PC-3 (cell line): ENCODE measurements around the gene SIPA1. TPM values are rescaled to one million over a fixed set of nuclear protein-coding genes. Genes with fewer than 3 reads are reported as not detected.

ENCODE experiments used
- ATAC-seq: fragments of 200-7000 bp; cut with Tn5 transposase; 2 replicates; pipeline ENCODE4 v1.9.1; 2020; ENCODE audit warnings: mild to moderate bottlenecking, moderate library complexity
- BruUV-seq: library from RNA; stranded (reverse); fragments of 400-500 nt; replicated peaks from 2 replicates; lab custom pipeline; 2021; lab: Mats Ljungman, UMichigan
- CTCF ChIA-PET: fragments of 300-600 bp; sonication (Branson Sonifier 250); formaldehyde crosslinking; loops from one replicate; lab custom pipeline; 2022; ENCODE audit warnings: antibody characterized with exemption; lab: Charles Lee
- POLR2A ChIA-PET: fragments of 300-600 bp; sonication (Branson Sonifier 250); formaldehyde crosslinking; loops from one replicate; lab custom pipeline; 2022; ENCODE audit warnings: antibody characterized with exemption; ENCODE audit not compliant: unreplicated experiment; lab: Charles Lee
- DNase-seq: peaks from one replicate; pipeline ENCODE4 v3.0.0-alpha.2; 2015
- H2AFZ ChIP-seq: fragments of 300-600 bp; sonication (generic); 2 replicates; pipeline ENCODE4 v1.6.0; 2016; ENCODE audit warnings: antibody characterized with exemption, low read length
- H3F3A ChIP-seq: fragments of 300-600 bp; sonication (generic); one replicate; pipeline ENCODE4 v1.6.0; 2017; ENCODE audit warnings: antibody characterized with exemption, low read length, control low read depth, mild to moderate bottlenecking; ENCODE audit not compliant: unreplicated experiment
- H3K27ac ChIP-seq: fragments of 300-600 bp; sonication (generic); 2 replicates; pipeline ENCODE4 v1.5.1; 2016; ENCODE audit warnings: mild to moderate bottlenecking, low read length
- H3K27me3 ChIP-seq: fragments of 300-600 bp; sonication (generic); 2 replicates; pipeline ENCODE4 v1.6.1; 2016; ENCODE audit warnings: low read length, mixed read lengths
- H3K36me3 ChIP-seq: fragments of 300-600 bp; sonication (generic); 2 replicates; pipeline ENCODE4 v1.6.1; 2016; ENCODE audit warnings: low read depth, mixed run types, low read length, mixed read lengths
- H3K4me1 ChIP-seq: fragments of 300-600 bp; sonication (generic); 2 replicates; pipeline ENCODE4 v1.5.1; 2016; ENCODE audit warnings: low read length; ENCODE audit not compliant: insufficient read depth
- H3K4me2 ChIP-seq: fragments of 300-600 bp; sonication (generic); 2 replicates; pipeline ENCODE4 v1.6.0; 2016; ENCODE audit warnings: low read length
- H3K4me3 ChIP-seq: fragments of 300-600 bp; sonication (generic); 2 replicates; pipeline ENCODE4 v1.5.1; 2016; ENCODE audit warnings: mild to moderate bottlenecking, low read length, mixed read lengths
- H3K79me2 ChIP-seq: fragments of 300-600 bp; sonication (generic); 2 replicates; pipeline ENCODE4 v1.6.1; 2017; ENCODE audit warnings: low read length, mixed read lengths
- H3K9ac ChIP-seq: fragments of 300-600 bp; sonication (generic); 2 replicates; pipeline ENCODE4 v1.6.0; 2016; ENCODE audit warnings: mild to moderate bottlenecking, low read length
- H3K9me2 ChIP-seq: fragments of 300-600 bp; sonication (generic); replicated peaks from 2 replicates; pipeline ENCODE4 v1.6.1; 2016; ENCODE audit warnings: mixed run types, low read length, mixed read lengths
- H3K9me3 ChIP-seq: fragments of 300-600 bp; sonication (generic); 2 replicates; pipeline ENCODE4 v1.6.1; 2016; ENCODE audit warnings: low read length, mixed read lengths
- H4K20me1 ChIP-seq: fragments of 300-600 bp; sonication (generic); 2 replicates; pipeline ENCODE4 v1.6.1; 2016; ENCODE audit warnings: low read length, mixed read lengths
- CTCF ChIP-seq: fragments of 300-600 bp; sonication (generic); conservative IDR thresholded peaks from 2 replicates; pipeline ENCODE4 v1.5.1; 2017; ENCODE audit warnings: antibody characterized with exemption, low read depth, mild to moderate bottlenecking, low read length
- EZH2 ChIP-seq: fragments of 300-600 bp; sonication (generic); IDR thresholded peaks from one replicate; pipeline ENCODE4 v1.6.1; 2017; ENCODE audit warnings: antibody characterized with exemption, mild to moderate bottlenecking, low read length; ENCODE audit not compliant: unreplicated experiment
- EZH2phosphoT487 ChIP-seq: fragments of 300-600 bp; sonication (generic); IDR thresholded peaks from 2 replicates; pipeline ENCODE4 v1.6.1; 2018; ENCODE audit warnings: mild to moderate bottlenecking, antibody characterized with exemption, low read length, borderline replicate concordance
- intact Hi-C: fragments of 100-400 bp; cut with micrococcal nuclease; formaldehyde crosslinking; loops from 2 replicates; pipeline ENCODE4 v1.9.0; 2023
- total RNA-seq: library from RNA; depleted of rRNA; stranded (reverse); fragments of >200 nt; gene quantifications from 2 replicates; pipeline ENCODE4 v1.2.3, GENCODE V29; 2014

Gene SIPA1
- total RNA-seq, 1 experiment from 2014 or later: 113 TPM

GRCh38 chr11:65606876-65607613 is 30.9 kb upstream of the SIPA1 start:
- no peak overlapping the region for H2AFZ ChIP-seq
- no peaks in the 10 kb centered on the region; the same call in 1 of the 2 replicates for H4K20me1 ChIP-seq
- no peaks in the 10 kb centered on the region for H3K27me3 ChIP-seq
- H3K4me3 ChIP-seq: no peak overlapping the region
- no TSS peak for BruUV-seq
- H3K9ac ChIP-seq: no peak overlapping the region
- peaks cover 24% of the 10 kb centered on the region for H3K79me2 ChIP-seq
- no peaks in the 10 kb centered on the region for H3K9me3 ChIP-seq
- intact Hi-C loops: no loop called here
- H3K9me2 ChIP-seq: no peaks in the 10 kb centered on the region
- ChIA-PET CTCF (no interaction called here), POLR2A (no interaction called here)
- ATAC-seq: no peak
- H3K4me2 ChIP-seq: no peak overlapping the region
- no peaks in the 10 kb centered on the region for H3F3A ChIP-seq
- TF ChIP-seq EZH2 (no peak), EZH2phosphoT487 (no peak), CTCF (no peak)
- no peak for DNase-seq
- peaks cover 21% of the 10 kb centered on the region for H3K36me3 ChIP-seq
- peaks cover 12% of the 10 kb centered on the region for H3K4me1 ChIP-seq
- H3K27ac ChIP-seq: no peak overlapping the region

- no peaks in the 10 kb centered on the region for H3K27me3 ChIP-seq
- H3K9me2 ChIP-seq: no peaks in the 10 kb centered on the region
- no peak overlapping the region for H3K4me2 ChIP-seq
- intact Hi-C loops: no loop called here
- no peak overlapping the region for H2AFZ ChIP-seq
- CTCF ChIA-PET: no interaction called here
- TF ChIP-seq EZH2phosphoT487 (no peak), CTCF (no peak), EZH2 (no peak)
- ATAC-seq (no peak), DNase-seq (no peak)
- BruUV-seq: no TSS peak
- H3K36me3 ChIP-seq: peaks cover 21% of the 10 kb centered on the region
- H3F3A ChIP-seq: no peaks in the 10 kb centered on the region
- H3K79me2 ChIP-seq: peaks cover 32% of the 10 kb centered on the region
- no peaks in the 10 kb centered on the region; the same call in 1 of the 2 replicates for H4K20me1 ChIP-seq
- POLR2A ChIA-PET: no interaction called here
- no peak overlapping the region for H3K4me3 ChIP-seq
- peaks cover 19% of the 10 kb centered on the region for H3K4me1 ChIP-seq
- no peak overlapping the region for H3K27ac ChIP-seq
- H3K9ac ChIP-seq: no peak overlapping the region
- no peaks in the 10 kb centered on the region for H3K9me3 ChIP-seq
Measured at GRCh38 chr11:65607614-65608426, 30.1 kb upstream of the SIPA1 start.
